Daoy (cell line): Measurements from ENCODE around the gene SND1. TPM values are rescaled to one million over a fixed set of nuclear protein-coding genes. Genes with fewer than 3 reads are reported as not detected.
A peak's percentile ranks its signal among the peaks of the same experiment; 100 is the strongest.

Source experiments
- DNase-seq: peaks from one replicate; pipeline ENCODE4 v3.0.0-alpha.2; 2015; ENCODE audit warnings: low read depth
- total RNA-seq: library from RNA; depleted of rRNA; stranded (reverse); fragments of >200 nt; shearing (Covaris generic); gene quantifications from 2 replicates; pipeline ENCODE4 v1.2.3, GENCODE V29; 2014

The SND1 gene
- total RNA-seq, 1 experiment from 2014 or later: 229 TPM

GRCh38 chr7:128068785-128069184 is 416.8 kb downstream of the SND1 start:
- DNase-seq: no peak

GRCh38 chr7:128069373-128070364 is 417.7 kb downstream of the SND1 start:
- no peak for DNase-seq

- DNase-seq: no peak
Measured at GRCh38 chr7:128071376-128071775, 419.4 kb downstream of the SND1 start.

- DNase-seq: no peak
Measured at GRCh38 chr7:128071801-128072200, 419.8 kb downstream of the SND1 start.

- no peak for DNase-seq
Measured at GRCh38 chr7:128073671-128074310, 421.8 kb downstream of the SND1 start.

- no peak for DNase-seq
Measured at GRCh38 chr7:128074336-128074735, 422.3 kb downstream of the SND1 start.

GRCh38 chr7:128074736-128075135 is 422.7 kb downstream of the SND1 start:
- DNase-seq: no peak

GRCh38 chr7:128075242-128076095 is 423.5 kb downstream of the SND1 start:
- DNase-seq: no peak

- DNase-seq: no peak
Measured at GRCh38 chr7:128076196-128076795, 424.3 kb downstream of the SND1 start.

GRCh38 chr7:128076796-128077271 is 424.8 kb downstream of the SND1 start:
- DNase-seq: no peak

GRCh38 chr7:128078309-128078708 is 426.3 kb downstream of the SND1 start:
- no peak for DNase-seq

- no peak for DNase-seq
Measured at GRCh38 chr7:128080169-128080568, 428.2 kb downstream of the SND1 start.

GRCh38 chr7:128081351-128081750 is 429.4 kb downstream of the SND1 start:
- no peak for DNase-seq

- no peak for DNase-seq
Measured at GRCh38 chr7:128081808-128082207, 429.8 kb downstream of the SND1 start.

- DNase-seq: no peak
Measured at GRCh38 chr7:128082431-128082830, 430.4 kb downstream of the SND1 start.

GRCh38 chr7:128084896-128085608 is 433.1 kb downstream of the SND1 start:
- DNase-seq: peak; percentile 75

- DNase-seq: no peak
Measured at GRCh38 chr7:128090492-128090891, 438.5 kb downstream of the SND1 start.

- DNase-seq: no peak
Measured at GRCh38 chr7:128091106-128091505, 439.1 kb downstream of the SND1 start.

GRCh38 chr7:128092221-128092620 is 440.2 kb downstream of the SND1 start:
- no peak for DNase-seq
